Mucosa of descending colon (tissue), 3 donors: Measurements from ENCODE around the gene PIEZO2. TPM values are rescaled to one million over a fixed set of nuclear protein-coding genes. Genes with fewer than 3 reads are reported as not detected.

Experiments used
- ATAC-seq: fragments of 200-7000 bp; cut with Tn5 transposase; one replicate; pipeline ENCODE4 v1.9.1; 2020; ENCODE audit warnings: mild to moderate bottlenecking, moderate library complexity
- DNase-seq, 3 donors: peaks; one replicate each; pipeline ENCODE4 v3.0.0-alpha.2; 2020
- H3K36me3 ChIP-seq: fragments of 200-600 bp; one replicate; pipeline ENCODE4 v1.8.0; 2021; ENCODE audit warnings: low read depth, mild to moderate bottlenecking
- H3K4me1 ChIP-seq: fragments of 200-600 bp; one replicate; pipeline ENCODE4 v1.8.0; 2021; ENCODE audit warnings: low read depth, mild to moderate bottlenecking
- H3K4me3 ChIP-seq: fragments of 200-600 bp; one replicate; pipeline ENCODE4 v1.8.0; 2021; ENCODE audit warnings: mild to moderate bottlenecking
- H3K9me3 ChIP-seq: fragments of 200-600 bp; one replicate; pipeline ENCODE4 v1.8.0; 2021; ENCODE audit warnings: mild to moderate bottlenecking
- CTCF ChIP-seq: fragments of 200-600 bp; IDR thresholded peaks from one replicate; pipeline ENCODE4 v1.8.0; 2022; ENCODE audit warnings: antibody characterized with exemption, mild to moderate bottlenecking
- intact Hi-C, 2 donors: fragments of 100-400 bp; cut with DNase I in 1 of 2; cut with micrococcal nuclease in 1 of 2; formaldehyde crosslinking; loops; one replicate each; pipeline versions ENCODE4 v1.11.0 to v1.11.1; 2022; cut with DNase I, micrococcal nuclease
- total RNA-seq, 3 donors: library from RNA; stranded (reverse); fragmentation: NEBNext Ultra II Directional in 2 of 3; extraction: Animal tissue kit (Norgen Biotek cat#: 25700) in 2 of 3; gene quantifications; one replicate each; pipeline versions ENCODE4 v1.2.1 to v1.2.4, GENCODE V29; 2021 to 2023
- donor health status: DM: no; HTN: no; CAD: no; lungs with moderate emphysema.
- donor health status: DM: no; HTN: no; CAD: no.
- donor health status: DM: no; HTN: yes; CAD: no.

The PIEZO2 gene
- total RNA-seq, 3 donors from 2014 or later = 1.0 to 18.9 (median 1.4) TPM

GRCh38 chr18:11155034-11155759 is 5.8 kb upstream of the PIEZO2 start:
- ATAC-seq (no peak), DNase-seq (no peak)
- intact Hi-C loops = no loop called here
- no peaks in the 10 kb centered on the region for H3K4me1 ChIP-seq
- TF ChIP-seq CTCF = no peak
- no peaks in the 10 kb centered on the region for H3K36me3 ChIP-seq
- no peaks in the 10 kb centered on the region for H3K9me3 ChIP-seq
- no peak overlapping the region for H3K4me3 ChIP-seq

- Histone ChIP-seq H3K4me3 (no peak overlapping the region), H3K9me3 (no peaks in the 10 kb centered on the region), H3K36me3 (no peaks in the 10 kb centered on the region), H3K4me1 (no peaks in the 10 kb centered on the region)
- no peak for ATAC-seq
- DNase-seq = no peak
- intact Hi-C loops = no loop called here
- no peak for TF ChIP-seq CTCF
Measured at GRCh38 chr18:11154368-11154989, 5.1 kb upstream of the PIEZO2 start.

- TF ChIP-seq CTCF = no peak
- Histone ChIP-seq H3K9me3 (no peaks in the 10 kb centered on the region), H3K36me3 (no peaks in the 10 kb centered on the region), H3K4me1 (no peaks in the 10 kb centered on the region), H3K4me3 (no peak overlapping the region)
- no peak for DNase-seq
- intact Hi-C loops = no loop called here
- ATAC-seq = no peak
Measured at GRCh38 chr18:11153097-11153496, 3.7 kb upstream of the PIEZO2 start.

GRCh38 chr18:11150271-11150615 is 874 bp upstream of the PIEZO2 start:
- Histone ChIP-seq H3K4me3 (no peak overlapping the region), H3K36me3 (no peaks in the 10 kb centered on the region), H3K9me3 (no peaks in the 10 kb centered on the region), H3K4me1 (no peaks in the 10 kb centered on the region)
- TF ChIP-seq CTCF = no peak
- no peak for DNase-seq
- no peak for ATAC-seq
- intact Hi-C loops = no loop called here

- intact Hi-C loops = no loop called here
- Histone ChIP-seq H3K36me3 (no peaks in the 10 kb centered on the region), H3K4me3 (no peak overlapping the region), H3K4me1 (no peaks in the 10 kb centered on the region), H3K9me3 (no peaks in the 10 kb centered on the region)
- ATAC-seq = no peak
- DNase-seq = no peak
- TF ChIP-seq CTCF = no peak
Measured at GRCh38 chr18:11148680-11149440, 509 bp downstream of the PIEZO2 start.
